Fibroblast of lung (primary cell): ENCODE data around the gene ME1. TPM values are rescaled to one million over a fixed set of nuclear protein-coding genes. Genes with fewer than 3 reads are reported as not detected.

Source experiments
- DNase-seq, 2 donors: peaks; one replicate each; pipeline versions ENCODE4 v3.0.0 to v3.0.0-alpha.2; 2010; ENCODE audit warnings: low read depth in 2 of 2
- H2AFZ ChIP-seq: 2 replicates; pipeline ENCODE4 v1.5.1; 2012; ENCODE audit warnings: low read length, control low read depth, inconsistent platforms
- H3K27ac ChIP-seq: 2 replicates; pipeline ENCODE4 v1.5.1; 2011; ENCODE audit warnings: low read length, control low read depth; ENCODE audit not compliant: insufficient read depth
- H3K27me3 ChIP-seq: 2 replicates; pipeline ENCODE4 v1.5.1; 2011; ENCODE audit warnings: mild to moderate bottlenecking, low read length; ENCODE audit not compliant: control insufficient read depth, insufficient read depth
- H3K36me3 ChIP-seq: 2 replicates; pipeline ENCODE4 v1.5.1; 2011; ENCODE audit warnings: low read length; ENCODE audit not compliant: control insufficient read depth, insufficient read depth
- H3K4me1 ChIP-seq: 2 replicates; pipeline ENCODE4 v1.5.1; 2011; ENCODE audit warnings: low read length; ENCODE audit not compliant: control insufficient read depth, insufficient read depth; ENCODE audit errors: extremely low read depth
- H3K4me2 ChIP-seq: 2 replicates; pipeline ENCODE4 v1.5.1; 2011; ENCODE audit warnings: low read length, control low read depth; ENCODE audit not compliant: insufficient read depth; ENCODE audit errors: extremely low read depth
- H3K4me3 ChIP-seq, 4 experiments: fragments of 200-600 bp in 1 of 4; sonication (generic) in 1 of 4; replicated peaks in 1 of 4; 2 replicates each; pipeline ENCODE4 v1.5.1; 2011 to 2016; ENCODE audit warnings: low read length in 4 of 4, low read depth in 3 of 4, mild to moderate bottlenecking in 3 of 4, control low read depth in 2 of 4, inconsistent platforms in 1 of 4, mixed read lengths in 1 of 4; ENCODE audit not compliant: insufficient read depth in 1 of 4; ENCODE audit errors: control extremely low read depth in 1 of 4
- H3K79me2 ChIP-seq: 2 replicates; pipeline ENCODE4 v1.5.1; 2012; ENCODE audit warnings: mild to moderate bottlenecking, low read length, inconsistent platforms; ENCODE audit not compliant: control insufficient read depth, insufficient read depth
- H3K9ac ChIP-seq: 2 replicates; pipeline ENCODE4 v1.5.1; 2011; ENCODE audit warnings: mild to moderate bottlenecking, low read length, control low read depth; ENCODE audit not compliant: insufficient read depth
- H3K9me3 ChIP-seq: 2 replicates; pipeline ENCODE4 v1.5.1; 2012; ENCODE audit warnings: low read depth, low read length; ENCODE audit not compliant: control insufficient read depth, insufficient read depth
- H4K20me1 ChIP-seq: 2 replicates; pipeline ENCODE4 v1.5.1; 2011; ENCODE audit warnings: low read length; ENCODE audit not compliant: control insufficient read depth, insufficient read depth; ENCODE audit errors: extremely low read depth
- EZH2 ChIP-seq: IDR thresholded peaks from 2 replicates; pipeline ENCODE4 v1.5.1; 2012; ENCODE audit warnings: low read length, control low read depth, mild to moderate bottlenecking; ENCODE audit errors: missing control alignments
- polyA plus RNA-seq, 2 donors: library from polyadenylated mRNA; depleted of rRNA in 1 of 2; stranded (reverse) in 1 of 2; unstranded in 1 of 2; fragments of >200 nt; gene quantifications; 2 replicates each; pipeline ENCODE4 v1.2.1, GENCODE V29; 2011 to 2012; ENCODE audit warnings: missing spikeins in 1 of 2
- total RNA-seq: library from RNA; depleted of rRNA; stranded (reverse); fragments of >200 nt; gene quantifications from 2 replicates; pipeline ENCODE4 v1.2.1, GENCODE V29; 2014
- TF ChIP-seq, protein P1 (sequence below), 2 donors: IDR thresholded peaks in 1 of 2; conservative IDR thresholded peaks in 1 of 2; 1 replicate in 1 of 2; 2 replicates in 1 of 2; pipeline ENCODE4 v1.5.1; 2011 to 2012; ENCODE audit warnings: low read length in 2 of 2, control low read depth in 1 of 2, inconsistent platforms in 1 of 2, low read depth in 1 of 2, mild to moderate bottlenecking in 1 of 2

ME1 gene
- total and polyA plus RNA-seq, 2 donors (not counting 1 experiment from before 2014, with no cell fraction given), result 35.8 to 44.3 TPM

GRCh38 chr6:83252719-83253118 lies 178.1 kb downstream of the ME1 start:
- DNase-seq, result peak; percentile 72 to 75
- no peaks in the 10 kb centered on the region for H3K79me2 ChIP-seq
- H3K36me3 ChIP-seq, result no peaks in the 10 kb centered on the region
- no peak overlapping the region for H3K9ac ChIP-seq
- H2AFZ ChIP-seq, result peak overlapping the region; percentile 52
- no peaks in the 10 kb centered on the region for H3K9me3 ChIP-seq
- H3K4me3 ChIP-seq, result no peak overlapping the region
- TF ChIP-seq, protein P1, sequence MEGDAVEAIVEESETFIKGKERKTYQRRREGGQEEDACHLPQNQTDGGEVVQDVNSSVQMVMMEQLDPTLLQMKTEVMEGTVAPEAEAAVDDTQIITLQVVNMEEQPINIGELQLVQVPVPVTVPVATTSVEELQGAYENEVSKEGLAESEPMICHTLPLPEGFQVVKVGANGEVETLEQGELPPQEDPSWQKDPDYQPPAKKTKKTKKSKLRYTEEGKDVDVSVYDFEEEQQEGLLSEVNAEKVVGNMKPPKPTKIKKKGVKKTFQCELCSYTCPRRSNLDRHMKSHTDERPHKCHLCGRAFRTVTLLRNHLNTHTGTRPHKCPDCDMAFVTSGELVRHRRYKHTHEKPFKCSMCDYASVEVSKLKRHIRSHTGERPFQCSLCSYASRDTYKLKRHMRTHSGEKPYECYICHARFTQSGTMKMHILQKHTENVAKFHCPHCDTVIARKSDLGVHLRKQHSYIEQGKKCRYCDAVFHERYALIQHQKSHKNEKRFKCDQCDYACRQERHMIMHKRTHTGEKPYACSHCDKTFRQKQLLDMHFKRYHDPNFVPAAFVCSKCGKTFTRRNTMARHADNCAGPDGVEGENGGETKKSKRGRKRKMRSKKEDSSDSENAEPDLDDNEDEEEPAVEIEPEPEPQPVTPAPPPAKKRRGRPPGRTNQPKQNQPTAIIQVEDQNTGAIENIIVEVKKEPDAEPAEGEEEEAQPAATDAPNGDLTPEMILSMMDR (conservative IDR thresholded peaks at IDR 0.05 in 1 of 2, IDR thresholded peaks at IDR 0.05 in 1 of 2; ENCODE audit: low read depth in 1 of 2, low read length in 2 of 2), result no peak
- TF ChIP-seq EZH2, result no peak
- no peaks in the 10 kb centered on the region for H3K27me3 ChIP-seq
- H4K20me1 ChIP-seq, result no peaks in the 10 kb centered on the region
- H3K4me2 ChIP-seq, result peak overlapping the region; percentile 21
- no peak overlapping the region for H3K27ac ChIP-seq
- H3K4me1 ChIP-seq, result no peaks in the 10 kb centered on the region

DNA sequence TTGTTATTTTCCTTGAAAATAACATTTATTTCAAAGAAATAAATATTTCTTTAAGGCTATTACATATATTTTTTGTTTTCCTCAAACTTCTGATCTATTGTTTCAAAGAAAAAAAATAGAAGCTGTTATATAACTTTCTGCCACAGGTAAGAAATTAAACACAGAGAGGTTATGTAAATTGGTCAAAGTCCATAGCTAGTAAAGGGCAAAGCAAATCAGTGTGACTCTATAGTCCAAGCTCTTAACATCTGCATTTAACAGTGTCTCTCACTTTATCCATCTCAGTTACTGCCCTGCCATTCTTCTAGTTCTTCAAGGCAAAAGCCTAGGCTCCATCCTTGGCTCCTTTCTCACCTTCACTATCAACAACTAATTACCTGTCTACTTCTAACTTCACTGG lies 180.6 kb downstream of the ME1 start:
- Histone ChIP-seq H2AFZ (no peak overlapping the region), H3K79me2 (no peaks in the 10 kb centered on the region), H3K9me3 (no peaks in the 10 kb centered on the region), H3K4me1 (no peaks in the 10 kb centered on the region), H3K36me3 (no peaks in the 10 kb centered on the region), H3K9ac (no peak overlapping the region), H3K27ac (no peak overlapping the region), H4K20me1 (no peaks in the 10 kb centered on the region), H3K4me3 (no peak overlapping the region), H3K27me3 (no peaks in the 10 kb centered on the region), H3K4me2 (no peak overlapping the region)
- DNase-seq, result no peak
- TF ChIP-seq, protein P1 (conservative IDR thresholded peaks at IDR 0.05 in 1 of 2, IDR thresholded peaks at IDR 0.05 in 1 of 2; ENCODE audit: low read depth in 1 of 2, low read length in 2 of 2), result no peak
- no peak for TF ChIP-seq EZH2

GRCh38 chr6:83247471-83247870 lies 183.4 kb downstream of the ME1 start:
- Histone ChIP-seq H3K27ac (no peak overlapping the region), H3K4me3 (no peak overlapping the region), H3K36me3 (no peaks in the 10 kb centered on the region), H3K4me1 (no peaks in the 10 kb centered on the region), H3K9me3 (no peaks in the 10 kb centered on the region), H3K4me2 (no peak overlapping the region), H3K27me3 (no peaks in the 10 kb centered on the region), H3K9ac (no peak overlapping the region), H4K20me1 (no peaks in the 10 kb centered on the region), H2AFZ (no peak overlapping the region), H3K79me2 (no peaks in the 10 kb centered on the region)
- peak in 1 of 2 donors; percentile 73 for DNase-seq
- no peak for TF ChIP-seq EZH2
- TF ChIP-seq, protein P1 (conservative IDR thresholded peaks at IDR 0.05 in 1 of 2, IDR thresholded peaks at IDR 0.05 in 1 of 2; ENCODE audit: low read depth in 1 of 2, low read length in 2 of 2), result no peak
